Glutamatergic neuron (in vitro differentiated cells): ENCODE results near the gene PCA3. TPM values are rescaled to one million over a fixed set of nuclear protein-coding genes. Genes with fewer than 3 reads are reported as not detected.

Experiments used
- DNase-seq: peaks from one replicate; pipeline ENCODE4 v3.0.0; 2022
- H3K27ac Mint-ChIP-seq: one replicate; pipeline ENCODE4 v1.8.0; 2020; ENCODE audit warnings: mild to moderate bottlenecking, mixed read lengths, inconsistent platforms; ENCODE audit not compliant: unreplicated experiment
- H3K27me3 Mint-ChIP-seq: one replicate; pipeline ENCODE4 v1.8.0; 2020; ENCODE audit warnings: mild to moderate bottlenecking, moderate library complexity, mixed read lengths, inconsistent platforms; ENCODE audit not compliant: unreplicated experiment
- H3K36me3 Mint-ChIP-seq: one replicate; pipeline ENCODE4 v1.8.0; 2020; ENCODE audit warnings: mild to moderate bottlenecking, mixed read lengths, inconsistent platforms; ENCODE audit not compliant: unreplicated experiment
- H3K4me1 Mint-ChIP-seq: one replicate; pipeline ENCODE4 v1.8.0; 2020; ENCODE audit warnings: mild to moderate bottlenecking, low read depth, mixed read lengths, inconsistent platforms; ENCODE audit not compliant: unreplicated experiment
- H3K4me3 Mint-ChIP-seq: one replicate; pipeline ENCODE4 v1.8.0; 2020; ENCODE audit warnings: mild to moderate bottlenecking, mixed read lengths, inconsistent platforms; ENCODE audit not compliant: unreplicated experiment
- H3K9me3 Mint-ChIP-seq: one replicate; pipeline ENCODE4 v1.8.0; 2020; ENCODE audit warnings: mild to moderate bottlenecking, moderate library complexity, mixed read lengths, inconsistent platforms; ENCODE audit not compliant: unreplicated experiment
- total RNA-seq: library from RNA; stranded (reverse); fragmentation: NEBNext Ultra II Directional; extraction: Animal tissue kit (Norgen Biotek cat#: 25700); gene quantifications from one replicate; pipeline ENCODE4 v1.2.1, GENCODE V29; 2021; ENCODE audit not compliant: unreplicated experiment
- TF ChIP-seq, protein P1 (sequence below): fragments of 200-600 bp; sonication (generic); IDR thresholded peaks from one replicate; pipeline ENCODE4 v1.5.0; 2021; ENCODE audit not compliant: partially characterized antibody, unreplicated experiment

PCA3 gene
- total RNA-seq, 1 donor from 2014 or later: not detected

DNA sequence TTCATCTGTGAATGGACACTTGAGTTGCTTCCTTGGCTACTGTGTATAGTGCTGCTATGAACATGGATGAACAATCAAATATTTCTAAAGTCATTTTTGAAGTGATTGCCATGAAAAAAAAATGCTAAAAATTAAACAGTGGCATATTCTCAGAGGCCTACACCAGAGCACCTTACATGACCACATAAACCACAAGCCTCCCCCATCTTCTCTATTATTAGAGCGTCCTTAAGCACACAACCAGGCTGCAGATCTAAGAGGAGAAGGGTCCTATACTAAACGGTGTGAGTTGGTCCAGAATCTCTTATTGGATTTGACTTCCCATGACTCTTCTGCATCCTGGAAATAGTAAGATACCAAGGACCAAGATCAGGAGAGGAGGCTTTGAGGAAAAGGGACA lies 34.3 kb downstream of the PCA3 start:
- Mint-ChIP-seq H3K9me3 (no peaks in the 10 kb centered on the region), H3K36me3 (no peaks in the 10 kb centered on the region), H3K27ac (no peak overlapping the region), H3K27me3 (peaks cover 4% of the 10 kb centered on the region), H3K4me1 (no peaks in the 10 kb centered on the region), H3K4me3 (no peak overlapping the region)
- TF ChIP-seq, protein P1, sequence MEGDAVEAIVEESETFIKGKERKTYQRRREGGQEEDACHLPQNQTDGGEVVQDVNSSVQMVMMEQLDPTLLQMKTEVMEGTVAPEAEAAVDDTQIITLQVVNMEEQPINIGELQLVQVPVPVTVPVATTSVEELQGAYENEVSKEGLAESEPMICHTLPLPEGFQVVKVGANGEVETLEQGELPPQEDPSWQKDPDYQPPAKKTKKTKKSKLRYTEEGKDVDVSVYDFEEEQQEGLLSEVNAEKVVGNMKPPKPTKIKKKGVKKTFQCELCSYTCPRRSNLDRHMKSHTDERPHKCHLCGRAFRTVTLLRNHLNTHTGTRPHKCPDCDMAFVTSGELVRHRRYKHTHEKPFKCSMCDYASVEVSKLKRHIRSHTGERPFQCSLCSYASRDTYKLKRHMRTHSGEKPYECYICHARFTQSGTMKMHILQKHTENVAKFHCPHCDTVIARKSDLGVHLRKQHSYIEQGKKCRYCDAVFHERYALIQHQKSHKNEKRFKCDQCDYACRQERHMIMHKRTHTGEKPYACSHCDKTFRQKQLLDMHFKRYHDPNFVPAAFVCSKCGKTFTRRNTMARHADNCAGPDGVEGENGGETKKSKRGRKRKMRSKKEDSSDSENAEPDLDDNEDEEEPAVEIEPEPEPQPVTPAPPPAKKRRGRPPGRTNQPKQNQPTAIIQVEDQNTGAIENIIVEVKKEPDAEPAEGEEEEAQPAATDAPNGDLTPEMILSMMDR: no peak
- DNase-seq: no peak

DNA sequence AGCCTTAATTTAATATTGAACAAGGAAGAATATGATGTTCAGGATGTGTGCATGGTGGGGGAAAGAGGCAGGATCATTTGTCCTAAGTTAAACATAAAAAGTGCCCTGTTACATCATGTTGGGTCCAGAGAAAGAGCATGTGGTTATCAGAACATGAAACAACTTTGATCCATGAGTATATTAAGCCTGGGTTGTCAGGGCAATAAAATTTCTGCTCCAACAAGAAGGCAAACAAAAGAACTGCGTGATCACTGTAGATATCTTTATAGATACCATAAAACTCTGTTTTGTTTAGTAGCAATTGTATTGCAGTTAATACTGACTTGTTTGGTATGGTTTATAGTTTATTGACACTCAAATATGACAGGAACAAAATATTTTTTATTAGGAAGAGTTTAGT lies 35.2 kb downstream of the PCA3 start:
- Mint-ChIP-seq H3K27me3 (peaks cover 4% of the 10 kb centered on the region), H3K27ac (no peak overlapping the region), H3K36me3 (peaks cover 3% of the 10 kb centered on the region), H3K4me3 (no peak overlapping the region), H3K9me3 (no peaks in the 10 kb centered on the region), H3K4me1 (no peaks in the 10 kb centered on the region)
- DNase-seq: no peak
- TF ChIP-seq, protein P1: no peak

DNA sequence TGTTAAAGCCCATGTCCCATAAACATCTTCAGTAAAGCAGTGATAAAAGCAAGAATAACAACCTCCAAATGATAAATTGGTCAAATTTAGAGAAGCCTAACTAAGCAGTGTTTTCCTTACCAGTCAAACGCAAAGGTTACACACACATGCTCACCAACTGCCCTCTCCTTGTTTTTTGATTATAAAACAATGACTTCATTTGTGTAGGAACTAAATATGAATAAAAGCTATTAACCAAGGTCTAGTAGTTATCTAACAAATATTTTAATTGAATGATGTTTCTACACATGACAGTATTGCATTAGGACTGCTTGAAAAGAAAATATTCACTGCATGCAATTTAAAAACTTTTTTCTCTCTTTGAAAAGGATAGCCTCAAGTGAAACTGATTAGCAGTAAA lies 36.7 kb downstream of the PCA3 start:
- DNase-seq: no peak
- TF ChIP-seq, protein P1: no peak
- peaks cover 2% of the 10 kb centered on the region for H3K27me3 Mint-ChIP-seq

DNA sequence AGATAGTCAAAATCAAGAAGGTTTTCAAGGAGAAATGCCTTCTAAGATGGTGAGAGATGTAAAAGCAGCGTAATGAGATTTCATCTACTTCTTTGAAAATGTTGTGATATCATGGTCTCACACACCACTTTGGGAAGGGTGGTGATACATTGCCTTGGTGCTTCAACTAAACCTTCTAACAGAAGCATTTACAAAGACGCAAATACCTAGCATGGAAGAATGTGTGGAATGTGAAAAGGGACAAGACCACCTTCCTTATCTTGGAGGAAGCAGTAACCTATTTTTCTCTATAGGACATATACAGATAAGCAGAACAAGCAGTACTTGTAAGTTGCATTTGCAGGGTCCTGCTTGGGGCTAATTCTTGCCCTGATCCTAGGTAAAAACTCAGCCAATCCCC lies 38.8 kb downstream of the PCA3 start:
- Mint-ChIP-seq H3K4me1 (no peaks in the 10 kb centered on the region), H3K27me3 (peaks cover 2% of the 10 kb centered on the region), H3K4me3 (no peak overlapping the region), H3K36me3 (peaks cover 6% of the 10 kb centered on the region), H3K27ac (no peak overlapping the region), H3K9me3 (no peaks in the 10 kb centered on the region)
- no peak for DNase-seq
- TF ChIP-seq, protein P1: no peak

More for the DNA sequence above, 36.7 kb downstream of the PCA3 start:
- Mint-ChIP-seq H3K27ac (no peak overlapping the region), H3K4me3 (no peak overlapping the region), H3K4me1 (no peaks in the 10 kb centered on the region), H3K9me3 (no peaks in the 10 kb centered on the region), H3K36me3 (peaks cover 6% of the 10 kb centered on the region)

DNA sequence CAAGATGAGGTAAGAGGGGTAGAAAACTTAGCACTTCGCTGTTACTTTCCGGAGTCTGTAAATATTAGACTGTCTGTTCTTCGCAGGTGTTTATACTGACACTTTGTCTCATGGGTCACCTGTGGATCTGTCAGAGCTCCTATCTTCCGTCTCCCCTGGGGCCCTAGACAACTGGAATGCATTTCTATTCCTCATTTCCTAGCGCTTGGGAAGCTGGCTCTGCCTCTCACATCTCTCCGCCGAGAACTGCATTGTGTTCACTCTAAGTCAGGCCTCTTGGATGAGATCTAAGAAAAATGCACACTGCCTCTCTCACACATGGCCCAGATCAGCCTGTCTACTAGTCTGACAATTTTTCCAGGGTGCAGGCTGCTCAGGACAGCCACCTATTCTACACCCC lies 39.5 kb downstream of the PCA3 start:
- Mint-ChIP-seq H3K4me1 (peaks cover 4% of the 10 kb centered on the region), H3K27me3 (peaks cover 2% of the 10 kb centered on the region), H3K27ac (no peak overlapping the region), H3K9me3 (no peaks in the 10 kb centered on the region), H3K4me3 (no peak overlapping the region), H3K36me3 (peaks cover 6% of the 10 kb centered on the region)
- no peak for DNase-seq
- TF ChIP-seq, protein P1: no peak
